ENCODE measurements around the gene REPIN1. TPM values are rescaled to one million over a fixed set of nuclear protein-coding genes. Genes with fewer than 3 reads are reported as not detected.
A peak's percentile ranks its signal among the peaks of the same experiment; 100 is the strongest.

REPIN1 gene
- total RNA-seq, 1 donor, result 57.5 TPM

DNA sequence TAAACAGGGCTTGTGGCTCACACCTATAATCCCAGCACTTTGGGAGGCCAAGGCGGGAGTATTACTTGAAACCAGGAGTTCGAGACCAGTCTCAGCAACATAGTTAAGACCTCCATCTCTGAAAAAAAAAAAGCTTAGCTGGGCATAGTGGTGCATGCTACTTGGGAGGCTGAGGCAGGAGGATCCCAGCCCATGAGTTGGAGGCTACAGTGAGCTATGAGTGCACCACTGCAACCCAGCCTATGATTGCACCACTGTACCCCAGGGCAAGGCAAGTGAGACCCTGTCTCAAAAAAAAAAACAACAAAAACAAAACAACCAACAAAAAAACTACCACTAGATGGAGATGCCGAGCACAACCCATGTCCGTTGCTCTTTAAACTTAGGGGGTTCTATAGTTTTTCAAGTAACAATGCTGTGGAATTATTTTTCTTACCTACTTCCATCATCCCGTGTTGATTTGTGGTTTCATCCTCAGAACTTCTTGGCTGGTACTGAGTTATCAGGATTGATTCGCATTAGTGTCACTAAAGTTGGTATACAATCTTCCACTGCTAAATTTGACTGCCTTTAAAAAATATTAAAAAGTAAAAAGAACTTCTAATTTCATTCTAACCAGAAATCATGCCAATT lies 12.2 kb upstream of the REPIN1 start:
- Histone ChIP-seq H2AFZ (ENCODE audit: low read length) (peak overlapping the region; percentile 42), H3K36me3 (ENCODE audit: insufficient read depth, low read length) (no peaks in the 10 kb centered on the region), H3K4me1 (ENCODE audit: insufficient read depth, low read length) (peaks cover 6% of the 10 kb centered on the region), H3K27ac (ENCODE audit: low read depth, low read length) (no peak overlapping the region), H3K4me3 (ENCODE audit: insufficient read depth, low read length) (no peak overlapping the region), H3K27me3 (ENCODE audit: insufficient read depth, low read length) (no peaks in the 10 kb centered on the region), H4K20me1 (ENCODE audit: insufficient read depth, low read length) (no peaks in the 10 kb centered on the region), H3K79me2 (ENCODE audit: insufficient read depth, low read length) (no peaks in the 10 kb centered on the region), H3K4me2 (ENCODE audit: insufficient read depth, low read length) (peak overlapping the region; percentile 21), H3K9me3 (ENCODE audit: low read depth, low read length) (no peaks in the 10 kb centered on the region)
- TF ChIP-seq CTCF (IDR thresholded peaks at IDR 0.05; ENCODE audit: extremely low read depth, low read depth, low read length), result peak; percentile 75
- DNase-seq (ENCODE audit: insufficient read length, low spot score, missing footprints), result peak; percentile 72

DNA sequence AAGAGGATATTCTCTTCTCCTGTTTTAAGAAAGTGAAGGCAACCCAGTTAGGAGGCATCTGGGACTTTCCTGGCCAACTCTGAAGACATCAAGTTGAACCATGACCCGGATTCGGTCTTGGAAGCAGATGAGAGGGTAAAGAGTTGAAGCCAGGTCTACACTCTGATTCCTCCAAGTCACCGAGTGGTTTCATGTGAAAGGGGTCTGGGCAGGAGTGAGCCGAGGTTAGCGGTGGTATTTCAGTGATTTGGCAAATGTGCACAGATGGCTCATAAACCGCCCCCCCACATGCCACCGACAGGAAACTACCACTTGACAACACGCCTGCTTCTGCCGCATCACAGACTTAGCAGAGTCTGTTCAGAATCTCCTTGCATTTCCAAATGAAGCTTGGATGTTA lies 11.4 kb upstream of the REPIN1 start:
- Histone ChIP-seq H3K36me3 (ENCODE audit: insufficient read depth, low read length) (no peaks in the 10 kb centered on the region), H3K79me2 (ENCODE audit: insufficient read depth, low read length) (no peaks in the 10 kb centered on the region), H3K27ac (ENCODE audit: low read depth, low read length) (no peak overlapping the region), H4K20me1 (ENCODE audit: insufficient read depth, low read length) (no peaks in the 10 kb centered on the region), H3K27me3 (ENCODE audit: insufficient read depth, low read length) (no peaks in the 10 kb centered on the region), H3K4me2 (ENCODE audit: insufficient read depth, low read length) (no peak overlapping the region), H3K4me3 (ENCODE audit: insufficient read depth, low read length) (no peak overlapping the region), H3K9me3 (ENCODE audit: low read depth, low read length) (no peaks in the 10 kb centered on the region), H3K4me1 (ENCODE audit: insufficient read depth, low read length) (peaks cover 6% of the 10 kb centered on the region), H2AFZ (ENCODE audit: low read length) (peak overlapping the region; percentile 25)
- TF ChIP-seq CTCF (IDR thresholded peaks at IDR 0.05; ENCODE audit: extremely low read depth, low read depth, low read length), result no peak
- no peak for DNase-seq (ENCODE audit: insufficient read length, low spot score, missing footprints)

GRCh38 chr7:150357771-150358427 lies 10.7 kb upstream of the REPIN1 start:
- no peaks in the 10 kb centered on the region for H3K79me2 ChIP-seq (ENCODE audit: insufficient read depth, low read length)
- no peak overlapping the region for H3K4me2 ChIP-seq (ENCODE audit: insufficient read depth, low read length)
- H3K9me3 ChIP-seq (ENCODE audit: low read depth, low read length), result no peaks in the 10 kb centered on the region
- DNase-seq (ENCODE audit: insufficient read length, low spot score, missing footprints), result peak; percentile 66
- no peaks in the 10 kb centered on the region for H3K27me3 ChIP-seq (ENCODE audit: insufficient read depth, low read length)
- H2AFZ ChIP-seq (ENCODE audit: low read length), result peak overlapping the region; percentile 35
- no peaks in the 10 kb centered on the region for H3K36me3 ChIP-seq (ENCODE audit: insufficient read depth, low read length)
- H3K27ac ChIP-seq (ENCODE audit: low read depth, low read length), result no peak overlapping the region
- no peaks in the 10 kb centered on the region for H4K20me1 ChIP-seq (ENCODE audit: insufficient read depth, low read length)
- TF ChIP-seq CTCF (IDR thresholded peaks at IDR 0.05; ENCODE audit: extremely low read depth, low read depth, low read length), result no peak
- H3K4me3 ChIP-seq (ENCODE audit: insufficient read depth, low read length), result no peak overlapping the region
- peaks cover 6% of the 10 kb centered on the region for H3K4me1 ChIP-seq (ENCODE audit: insufficient read depth, low read length)

DNA sequence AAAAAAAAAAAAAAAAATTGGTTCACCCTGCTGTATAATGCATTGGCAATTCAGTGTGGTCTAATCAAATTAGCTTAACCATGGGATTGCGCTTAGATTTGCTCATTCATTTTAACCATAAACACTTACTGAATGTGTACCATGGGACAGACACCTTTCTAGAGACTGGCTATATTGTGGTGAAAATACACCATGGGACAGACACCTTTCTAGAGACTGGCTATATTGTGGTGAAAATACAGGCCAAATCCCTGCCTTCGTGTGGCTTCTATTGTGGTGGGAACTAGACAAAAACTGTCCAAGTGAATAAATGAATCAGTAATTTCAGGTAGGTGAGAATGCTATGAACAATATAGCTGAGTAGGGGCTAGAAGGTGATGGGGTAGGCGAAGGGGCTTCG lies 10.2 kb upstream of the REPIN1 start:
- no peaks in the 10 kb centered on the region for H3K79me2 ChIP-seq (ENCODE audit: insufficient read depth, low read length)
- H3K27ac ChIP-seq (ENCODE audit: low read depth, low read length), result no peak overlapping the region
- no peak for DNase-seq (ENCODE audit: insufficient read length, low spot score, missing footprints)
- peaks cover 6% of the 10 kb centered on the region for H3K4me1 ChIP-seq (ENCODE audit: insufficient read depth, low read length)
- no peaks in the 10 kb centered on the region for H3K9me3 ChIP-seq (ENCODE audit: low read depth, low read length)
- H3K36me3 ChIP-seq (ENCODE audit: insufficient read depth, low read length), result no peaks in the 10 kb centered on the region
- H3K27me3 ChIP-seq (ENCODE audit: insufficient read depth, low read length), result no peaks in the 10 kb centered on the region
- H3K4me2 ChIP-seq (ENCODE audit: insufficient read depth, low read length), result no peak overlapping the region
- no peak overlapping the region for H3K4me3 ChIP-seq (ENCODE audit: insufficient read depth, low read length)
- TF ChIP-seq CTCF (IDR thresholded peaks at IDR 0.05; ENCODE audit: extremely low read depth, low read depth, low read length), result no peak
- no peak overlapping the region for H2AFZ ChIP-seq (ENCODE audit: low read length)
- H4K20me1 ChIP-seq (ENCODE audit: insufficient read depth, low read length), result no peaks in the 10 kb centered on the region
